ENCODE measurements around the gene MRPS18A.

Gene MRPS18A

DNA sequence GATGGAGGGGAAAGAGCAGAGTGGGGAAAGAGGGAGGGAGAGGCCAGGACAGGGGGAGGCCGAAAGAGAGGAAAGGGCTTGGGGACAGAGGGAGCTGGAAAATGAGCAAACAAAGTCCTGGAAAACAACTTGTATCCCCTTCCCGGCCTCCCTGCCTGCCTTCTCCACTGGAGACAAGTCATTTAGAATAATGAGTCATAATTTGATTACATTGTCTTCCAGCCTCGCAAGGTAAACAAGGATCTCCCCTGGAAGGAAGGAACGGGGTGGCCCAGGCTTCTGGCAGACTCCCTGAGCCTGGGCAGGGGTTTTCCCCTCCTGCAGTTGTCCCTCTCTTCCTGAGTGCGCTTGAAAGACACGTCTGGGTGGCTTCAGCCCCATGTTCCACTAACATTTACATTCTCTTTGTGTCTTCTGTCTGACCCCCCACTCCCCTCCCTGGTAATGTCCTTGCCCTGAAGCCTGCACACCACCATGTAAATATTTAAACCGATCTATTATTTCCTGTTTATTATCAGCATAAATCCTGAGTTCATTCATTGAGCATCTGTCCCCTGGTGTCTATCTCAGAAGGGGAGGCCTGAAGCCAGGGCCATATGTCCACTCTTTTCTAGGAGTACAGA, 12.1 kb upstream of the MRPS18A start:
- DNase-seq (ENCODE audit: insufficient read length, low spot score) (no peak), FAIRE-seq (no peak)

DNA sequence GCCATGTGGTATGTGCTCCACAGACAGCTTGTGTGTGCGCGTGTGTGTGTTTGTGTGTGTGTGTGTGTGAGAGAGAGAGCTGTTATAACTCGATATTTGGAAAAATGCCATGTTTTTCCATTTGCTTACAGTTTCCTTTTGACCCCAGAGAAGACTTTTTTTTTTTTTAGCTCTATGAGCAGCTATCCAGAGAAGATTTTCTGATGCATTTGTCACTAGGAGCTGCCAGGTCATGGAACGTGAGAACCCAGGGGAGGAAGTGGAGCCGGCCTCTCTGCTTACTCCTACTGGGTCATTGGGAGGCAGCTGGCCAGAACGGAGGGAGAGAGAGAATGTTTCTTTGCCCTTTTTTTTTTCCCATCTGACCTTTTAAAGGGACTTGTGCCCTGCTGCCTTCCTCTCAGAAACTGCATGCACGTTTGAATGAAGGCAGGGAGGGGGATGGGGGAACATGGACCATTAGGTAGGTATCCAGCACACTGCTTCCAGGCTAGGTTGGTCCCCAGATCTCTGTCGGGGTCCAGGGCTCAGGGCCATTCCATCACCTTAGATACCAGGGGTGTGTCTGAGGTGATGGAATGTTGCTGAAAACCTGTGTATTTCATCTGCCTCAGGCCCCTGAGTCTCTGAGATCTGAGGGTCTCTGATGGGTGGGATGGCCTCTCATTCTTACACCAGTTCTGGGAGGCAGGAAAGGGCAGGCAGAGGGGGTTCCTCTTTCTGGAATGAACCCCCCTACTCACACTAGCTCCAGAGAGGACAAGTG, 11.2 kb upstream of the MRPS18A start:
- FAIRE-seq (no peak), DNase-seq (ENCODE audit: insufficient read length, low spot score) (no peak)

DNA sequence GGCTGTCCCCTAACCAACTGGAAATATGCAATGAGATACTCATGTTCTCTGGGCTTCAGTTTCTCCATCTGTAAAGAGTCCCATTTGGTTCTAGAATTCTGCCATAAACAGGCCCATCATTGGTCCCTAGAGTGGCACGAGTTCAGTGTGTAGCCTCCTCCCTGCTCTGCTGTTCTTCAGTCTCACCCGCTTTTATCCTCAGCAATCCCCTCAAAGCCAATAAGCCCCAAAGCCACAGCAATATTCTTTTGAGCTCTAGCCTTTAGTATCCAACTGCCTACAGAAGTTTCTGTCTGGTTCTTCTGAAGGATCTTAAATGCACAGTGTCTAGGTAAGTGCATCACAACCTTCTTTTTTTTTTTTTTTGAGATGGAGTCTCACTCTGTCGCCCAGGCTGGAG, 9.8 kb upstream of the MRPS18A start:
- FAIRE-seq (no peak), DNase-seq (ENCODE audit: insufficient read length, low spot score) (no peak)

DNA sequence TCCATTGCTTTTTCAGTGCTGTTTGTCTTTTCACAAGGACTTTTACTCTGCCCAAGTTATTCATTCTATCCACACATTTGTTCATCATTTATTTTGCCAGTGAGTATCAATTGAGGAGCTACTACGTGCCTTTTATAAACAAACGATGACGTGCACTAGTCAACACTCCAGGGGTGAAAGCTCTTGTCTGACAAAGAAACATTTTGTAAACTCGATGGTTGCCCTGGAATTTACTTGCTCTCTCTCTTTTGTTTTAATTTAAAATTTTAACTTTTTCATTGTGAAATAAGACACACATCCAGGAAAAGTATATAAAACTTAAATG, 8.3 kb upstream of the MRPS18A start:
- FAIRE-seq (no peak), DNase-seq (ENCODE audit: insufficient read length, low spot score) (no peak)

DNA sequence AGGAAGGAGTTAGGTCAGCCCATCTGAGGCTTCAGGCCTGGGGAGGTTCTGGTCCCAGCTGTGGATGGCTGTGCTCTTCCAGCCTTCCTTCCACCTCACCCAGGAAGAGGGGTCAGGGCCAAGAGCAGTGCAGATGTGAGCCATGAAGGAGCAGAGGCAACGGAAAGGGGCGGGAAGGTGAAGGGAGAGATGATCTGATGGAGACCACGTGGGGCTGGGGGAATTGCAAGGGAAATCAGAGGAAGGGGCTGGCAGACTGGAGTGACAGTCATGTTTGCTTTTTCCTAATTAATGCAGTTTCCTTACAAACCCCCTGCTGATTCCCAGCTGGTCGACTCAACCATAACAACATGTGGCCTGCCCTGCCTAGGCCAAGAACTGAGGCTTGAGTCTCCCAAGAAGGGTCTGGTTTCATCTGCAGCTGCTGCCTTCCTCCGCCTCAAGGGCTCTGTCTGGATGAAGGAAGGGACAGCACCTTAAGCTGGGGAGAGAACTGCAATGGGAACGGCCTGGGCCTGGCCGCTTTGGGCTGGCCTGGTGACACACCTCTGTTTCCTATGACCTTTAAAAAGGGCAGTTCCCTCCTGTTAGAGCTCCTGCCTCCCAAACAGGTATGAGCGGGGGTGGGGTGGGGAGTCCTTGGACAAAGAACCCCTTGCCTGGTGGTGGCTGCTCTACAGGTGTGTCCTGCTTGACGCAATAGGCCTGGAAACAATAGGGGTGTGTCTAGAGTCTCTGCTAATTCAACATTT, 7.8 kb upstream of the MRPS18A start:
- no peak for FAIRE-seq
- no peak for DNase-seq (ENCODE audit: insufficient read length, low spot score)

DNA sequence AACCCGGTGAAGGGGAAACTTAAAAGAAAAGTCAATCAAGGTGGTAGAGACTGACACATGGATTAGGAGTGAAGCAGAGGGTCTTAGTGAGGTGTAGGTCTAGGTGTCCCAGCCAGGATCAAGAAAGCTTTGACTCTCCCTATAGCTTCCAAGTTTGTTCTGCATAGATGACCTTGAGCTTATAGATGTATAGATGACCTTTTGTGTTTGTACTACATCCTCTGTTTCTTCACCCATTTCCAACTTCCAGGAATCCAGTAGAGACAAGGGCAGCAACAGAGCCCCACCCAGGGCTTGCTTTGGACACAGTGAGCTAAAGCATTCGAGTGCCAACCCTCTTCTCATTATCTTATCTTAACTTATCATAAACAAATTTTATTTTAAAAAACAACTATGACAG, 1.8 kb upstream of the MRPS18A start:
- DNase-seq (ENCODE audit: insufficient read length, low spot score) (no peak), FAIRE-seq (no peak)

DNA sequence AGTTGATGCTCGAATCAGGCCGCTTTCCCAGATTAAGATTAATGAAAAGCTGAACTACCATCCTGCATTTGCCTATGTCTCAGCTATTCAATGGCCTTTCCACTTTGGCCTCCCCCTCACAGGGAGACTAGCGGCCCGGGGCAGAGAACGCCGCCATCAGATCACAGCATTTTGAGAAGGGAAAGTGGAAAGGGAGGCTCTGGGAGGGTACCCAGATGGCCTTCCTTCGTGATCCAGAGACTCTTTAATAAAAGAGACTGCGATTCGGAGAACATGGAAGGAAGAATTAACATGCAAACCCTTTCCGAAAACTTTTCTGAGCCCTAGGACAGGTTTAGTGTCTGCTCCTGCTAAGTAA, 533 bp downstream of the MRPS18A start:
- DNase-seq (ENCODE audit: insufficient read length, low spot score) = no peak

DNA sequence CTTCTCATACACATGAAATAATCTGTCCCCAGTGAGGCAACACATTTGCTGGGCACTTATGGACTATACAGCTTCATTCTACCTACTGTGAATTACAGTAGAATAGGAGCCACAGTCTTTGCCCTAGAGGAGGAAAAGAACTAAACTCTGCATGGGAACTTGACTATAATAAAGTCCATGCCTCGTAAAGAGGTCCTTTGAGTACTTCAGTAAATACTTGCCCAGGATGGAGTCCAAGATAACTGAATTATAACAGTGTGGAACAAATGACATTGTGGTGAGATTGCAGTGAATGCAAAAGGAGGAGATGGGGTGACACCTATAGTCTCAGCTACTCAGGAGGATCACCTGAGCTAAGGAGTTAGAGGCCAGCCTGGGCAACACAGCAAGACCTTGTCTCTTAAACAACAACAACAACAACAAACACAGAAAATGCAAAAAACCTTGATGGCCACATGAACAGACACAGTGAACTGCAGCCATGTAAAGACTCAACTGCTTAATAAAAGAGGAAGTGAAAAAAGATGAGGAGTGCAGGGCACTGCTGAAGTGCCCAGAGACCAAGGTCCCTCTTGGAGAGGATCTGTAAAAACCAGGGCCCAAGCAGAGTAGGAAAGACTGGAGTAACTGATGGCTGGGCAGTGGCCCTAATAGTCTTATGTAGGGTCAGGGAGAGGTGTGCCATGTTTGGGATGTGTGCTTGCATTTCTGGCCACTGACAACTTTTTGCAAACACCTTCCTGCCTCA, 3.7 kb downstream of the MRPS18A start:
- FAIRE-seq (no peak), DNase-seq (ENCODE audit: insufficient read length, low spot score) (no peak)

More for the DNA sequence above, 533 bp downstream of the MRPS18A start:
- no peak for FAIRE-seq

DNA sequence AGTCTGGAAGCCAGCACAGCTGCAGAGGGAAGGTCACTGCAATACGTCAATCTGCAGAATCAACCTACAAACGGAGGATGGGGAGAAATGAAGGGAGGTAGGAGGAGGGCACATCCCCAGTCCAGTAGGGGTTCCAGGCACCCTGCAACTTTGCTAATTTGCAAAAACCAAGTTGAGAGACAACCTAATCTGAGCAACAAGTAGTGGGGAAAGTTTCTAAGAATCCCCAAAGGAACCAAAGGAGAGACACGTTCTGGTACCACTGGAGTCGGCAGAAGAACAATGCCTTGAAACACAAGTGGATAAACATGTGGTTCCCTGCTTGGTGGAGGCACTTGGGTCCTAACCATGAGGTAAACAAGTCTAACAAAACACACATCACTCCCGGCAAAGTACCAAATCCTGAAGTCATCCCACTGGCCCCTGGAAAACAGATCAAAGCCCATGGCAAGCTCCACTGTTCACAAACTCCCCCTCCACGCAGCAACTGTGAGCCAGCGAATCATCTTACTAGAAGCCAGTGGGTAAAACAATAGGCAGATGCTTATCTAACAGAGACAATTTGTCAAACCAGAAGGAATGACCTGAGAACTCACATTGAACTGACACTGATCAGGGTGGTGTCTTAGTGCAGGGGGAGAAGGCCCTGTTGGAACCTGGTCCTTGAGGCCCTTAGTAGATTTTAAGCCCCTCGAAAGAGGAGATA, 4.7 kb downstream of the MRPS18A start:
- DNase-seq (ENCODE audit: insufficient read length, low spot score) = no peak
- FAIRE-seq = no peak

DNA sequence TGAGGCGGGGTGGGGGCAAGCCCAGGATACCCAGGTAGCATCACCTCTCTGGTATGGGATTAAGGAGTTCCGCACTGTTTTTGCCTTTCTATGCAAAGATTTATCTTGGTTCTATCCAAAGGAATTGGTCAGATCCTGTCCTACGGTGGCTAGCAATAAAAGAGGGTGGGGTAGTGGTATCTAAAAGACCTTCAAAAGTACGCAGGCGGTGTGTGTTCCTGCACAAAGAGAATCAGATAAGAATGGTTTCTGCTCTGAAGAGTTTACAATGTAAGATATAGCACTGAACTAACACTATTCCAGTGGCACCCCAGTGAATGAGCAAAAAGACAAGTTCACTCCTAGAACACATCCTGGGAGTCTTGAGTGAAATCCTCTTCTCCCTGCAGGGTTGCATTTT, 6.3 kb downstream of the MRPS18A start:
- DNase-seq (ENCODE audit: insufficient read length, low spot score) = no peak
- FAIRE-seq = no peak

DNA sequence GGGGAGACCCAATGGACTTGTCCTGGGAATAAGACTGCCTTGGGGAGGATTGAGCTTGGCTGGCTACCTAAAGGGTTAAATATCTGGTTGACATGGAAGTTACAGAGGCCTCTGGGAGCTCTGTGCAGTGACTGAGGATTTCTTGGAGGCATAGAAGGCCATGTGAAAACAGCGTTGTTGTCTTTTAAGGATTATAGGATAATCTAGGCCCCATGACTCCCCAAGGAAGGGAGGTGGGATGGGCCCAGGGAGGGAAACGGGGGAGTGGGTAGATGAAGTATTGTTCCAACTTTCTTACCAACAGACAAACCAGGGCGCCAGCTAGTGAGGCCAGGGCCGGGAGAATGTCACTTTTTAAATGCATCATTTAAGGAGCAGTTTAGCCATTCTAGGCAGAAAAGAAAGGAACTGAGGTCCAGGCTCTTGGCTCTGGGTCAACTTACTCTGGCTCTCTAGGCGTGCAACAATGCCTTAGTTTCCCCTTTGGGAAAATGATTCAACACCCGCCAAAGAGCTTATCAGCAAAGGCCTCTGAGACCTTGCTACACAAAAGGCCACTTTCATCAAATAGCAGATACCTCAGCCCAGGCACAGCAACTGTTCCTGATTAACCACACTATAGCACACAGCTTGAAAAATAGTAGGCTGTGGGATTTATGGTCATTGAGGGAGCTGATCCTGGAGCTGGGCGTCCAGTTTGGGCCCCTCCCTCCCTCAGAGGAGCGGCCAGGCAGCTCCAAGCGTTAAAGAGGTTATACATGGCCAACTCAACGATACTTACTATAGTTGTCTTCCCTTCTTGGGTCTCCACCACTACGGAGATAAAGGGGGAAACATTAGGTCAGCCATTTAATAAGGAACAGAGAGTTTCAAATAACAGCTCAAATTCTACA, 7.0 kb downstream of the MRPS18A start:
- FAIRE-seq = no peak
- DNase-seq (ENCODE audit: insufficient read length, low spot score) = no peak

DNA sequence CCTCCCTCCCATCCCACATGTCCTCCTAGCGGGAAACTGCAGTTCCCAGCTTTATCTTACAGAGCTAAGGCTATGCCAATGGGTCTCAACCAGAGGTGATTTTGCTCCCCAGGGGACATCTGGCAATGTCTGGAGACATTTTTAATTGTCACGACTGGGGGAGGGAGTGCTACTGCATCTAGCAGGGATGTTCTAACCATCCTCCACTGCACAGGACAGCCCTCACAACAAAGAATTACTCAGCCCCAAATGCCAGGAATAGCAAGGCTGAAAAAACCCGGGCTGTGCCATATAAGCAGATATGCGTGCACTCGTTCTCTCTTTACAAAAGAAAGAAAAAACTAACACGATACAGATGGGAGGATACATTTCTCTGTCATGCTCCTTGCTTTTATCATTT, 8.5 kb downstream of the MRPS18A start:
- no peak for FAIRE-seq

DNA sequence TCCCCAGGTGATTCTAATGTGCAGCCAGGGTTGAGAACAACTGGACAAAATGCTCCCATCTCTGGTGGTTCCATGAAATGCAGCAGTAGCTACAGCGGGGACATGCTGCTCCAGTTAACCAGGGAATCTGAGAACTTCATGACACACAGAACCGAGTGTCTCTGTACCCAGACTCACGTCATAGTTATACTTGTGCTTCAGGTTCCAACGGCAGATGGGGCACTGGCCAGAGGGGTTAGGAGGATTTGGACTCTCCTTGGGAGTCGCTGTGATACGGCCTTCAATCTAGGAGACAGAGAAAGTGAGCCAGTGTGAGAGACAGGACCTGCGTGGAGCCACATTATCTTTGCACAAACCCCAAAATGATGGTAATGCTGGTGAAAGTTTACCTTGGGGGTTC, 9.2 kb downstream of the MRPS18A start:
- FAIRE-seq (no peak), DNase-seq (ENCODE audit: insufficient read length, low spot score) (no peak)

More for the DNA sequence above, 8.5 kb downstream of the MRPS18A start:
- no peak for DNase-seq (ENCODE audit: insufficient read length, low spot score)

DNA sequence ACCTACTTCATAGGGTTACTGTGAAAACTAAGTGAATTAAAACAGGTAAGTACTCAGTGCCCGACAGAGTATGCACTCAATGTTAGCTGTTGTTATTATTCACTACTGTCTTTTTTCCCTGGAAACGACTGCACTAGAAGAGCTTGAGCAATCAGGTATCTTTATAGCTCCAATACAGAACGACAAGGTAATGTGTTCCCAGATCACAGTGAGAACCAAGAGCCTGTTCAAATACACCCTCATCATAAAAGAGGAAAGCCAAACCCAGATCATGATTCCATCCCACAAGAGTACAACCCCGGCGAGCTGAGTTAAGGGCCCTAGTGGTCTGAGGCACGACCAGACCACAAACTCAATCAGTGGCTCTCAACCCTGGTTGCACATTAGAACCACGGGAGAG, 9.8 kb downstream of the MRPS18A start:
- DNase-seq (ENCODE audit: insufficient read length, low spot score) (no peak), FAIRE-seq (no peak)

DNA sequence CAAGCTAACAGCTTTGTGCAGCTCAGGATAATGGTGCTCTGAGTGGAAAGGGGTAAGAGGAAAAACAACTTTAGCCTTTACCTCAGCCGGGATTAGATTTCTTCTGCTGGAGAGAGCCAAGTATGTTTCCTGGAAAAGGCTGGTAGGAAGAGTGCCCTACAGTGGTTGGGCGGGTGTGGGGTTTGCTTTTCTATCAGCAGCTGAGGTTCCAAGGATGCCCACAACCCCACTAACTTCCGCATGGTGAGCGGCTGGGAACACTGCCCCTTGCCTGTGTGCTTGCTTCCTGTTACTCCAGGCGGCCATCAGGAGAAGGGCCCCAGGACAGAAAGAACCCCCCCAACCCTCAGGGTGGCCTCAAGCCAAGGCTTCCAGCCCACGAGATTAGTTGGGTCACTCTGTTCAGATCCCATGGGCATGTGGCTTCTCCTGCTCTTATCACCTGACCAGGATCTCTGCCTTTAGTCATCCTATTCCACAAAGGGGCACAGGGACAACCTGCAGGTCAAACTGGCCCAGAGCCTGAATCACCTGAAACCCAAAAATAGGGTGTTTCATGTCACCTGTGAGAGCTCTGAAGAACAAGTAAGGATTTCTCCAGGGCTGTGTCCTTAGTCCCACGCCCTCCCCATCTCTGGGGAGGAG, 10.5 kb downstream of the MRPS18A start:
- DNase-seq (ENCODE audit: insufficient read length, low spot score) (no peak), FAIRE-seq (no peak)

DNA sequence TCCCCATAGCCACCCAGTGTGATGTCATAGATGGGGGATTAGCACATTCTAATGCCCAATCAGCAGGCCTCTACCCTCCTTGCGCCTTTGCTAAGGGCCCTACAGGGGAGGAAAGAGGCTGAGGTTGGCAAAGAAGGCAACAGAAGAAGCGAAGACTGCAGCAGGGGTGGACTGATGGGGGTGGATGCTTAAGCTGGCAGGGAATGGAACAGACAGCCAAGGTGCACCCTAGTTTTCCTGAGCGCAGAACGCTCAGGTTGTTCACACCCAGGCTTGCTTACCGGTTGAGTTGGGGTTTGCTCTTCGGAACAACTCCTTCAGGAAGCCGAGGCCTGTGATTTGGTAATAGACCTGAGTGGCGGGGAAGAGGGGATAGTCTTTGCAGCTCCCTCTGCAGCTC, 12.7 kb downstream of the MRPS18A start:
- DNase-seq (ENCODE audit: insufficient read length, low spot score) (no peak), FAIRE-seq (no peak)

DNA sequence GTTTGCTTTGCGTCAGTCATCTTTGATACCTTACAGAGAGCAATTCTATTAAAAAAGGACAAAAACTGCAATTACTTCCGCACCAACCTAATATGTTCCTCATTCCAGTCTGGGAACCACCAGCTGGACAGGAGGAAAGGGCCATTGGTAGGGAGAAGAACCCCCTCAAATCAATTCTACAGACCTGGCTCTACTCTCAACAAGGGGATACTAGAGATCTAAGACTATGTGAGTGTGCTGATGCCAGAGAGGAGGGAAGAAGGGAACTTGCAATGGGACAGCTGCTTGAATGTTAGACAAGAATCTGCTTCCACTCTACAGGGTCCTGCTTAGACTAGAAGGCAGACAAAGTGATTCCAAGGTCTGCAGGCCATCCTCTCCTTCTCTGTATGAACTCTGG, 13.3 kb downstream of the MRPS18A start:
- FAIRE-seq (no peak), DNase-seq (ENCODE audit: insufficient read length, low spot score) (no peak)

DNA sequence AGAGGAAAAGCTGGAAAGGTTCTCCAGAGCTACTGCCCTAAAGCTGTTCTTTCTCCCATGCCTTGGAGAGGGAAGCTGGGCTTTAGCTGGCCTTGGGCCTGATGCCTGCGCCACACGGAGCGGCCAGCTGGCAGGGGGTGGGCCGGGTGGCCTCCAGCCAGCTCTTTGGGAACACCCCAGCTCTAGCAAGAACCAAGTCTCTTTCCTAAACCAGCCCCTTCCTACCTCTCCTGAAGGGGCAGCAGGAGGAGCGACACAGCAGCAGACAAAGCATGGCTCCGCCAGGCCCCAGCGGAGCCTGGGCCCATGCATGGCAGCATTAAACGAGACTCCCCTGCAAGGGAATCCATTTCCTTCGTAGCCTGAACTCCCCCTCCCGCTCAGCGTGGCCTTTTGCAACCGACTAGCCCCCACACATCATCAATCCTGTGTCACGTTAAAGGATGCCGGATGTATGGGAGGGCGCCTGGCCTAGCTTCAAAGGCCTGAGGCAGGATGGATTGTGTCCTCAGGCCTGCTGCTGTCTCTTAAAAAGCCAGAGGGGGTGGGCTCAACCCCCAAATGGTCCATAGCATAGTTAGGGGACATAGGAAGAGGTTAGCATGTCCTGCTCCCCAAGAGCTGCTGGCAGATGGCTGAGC, 14.0 kb downstream of the MRPS18A start:
- DNase-seq (ENCODE audit: insufficient read length, low spot score) (no peak), FAIRE-seq (no peak)
